ENCODE results near the gene NOS3.
A peak's percentile ranks its signal among the peaks of the same experiment; 100 is the strongest.

Gene NOS3

GRCh38 chr7:150990416-150991186 is at the start of gene NOS3:
NOS3 (plus strand) TSS chr7:150991017; CDS start chr7:150993804, 2,787 bp downstream.
- TF ChIP-seq CTCF (IDR thresholded peaks at IDR 0.05; ENCODE audit: insufficient read depth, low read depth, low read length, missing control alignments): no peak
- DNase-seq (ENCODE audit: low read depth): no peak
- H3K4me3 ChIP-seq (ENCODE audit: low read depth, low read length): no peak within 1 kb of the TSS

GRCh38 chr7:150941351-150942000 is 49.3 kb upstream of the NOS3 start:
- no peak overlapping the region for H3K4me3 ChIP-seq (ENCODE audit: low read depth, low read length)
- no peak for DNase-seq (ENCODE audit: low read depth)
- TF ChIP-seq CTCF (IDR thresholded peaks at IDR 0.05; ENCODE audit: insufficient read depth, low read depth, low read length, missing control alignments): no peak

GRCh38 chr7:150942001-150942590 is 48.7 kb upstream of the NOS3 start:
- TF ChIP-seq CTCF (IDR thresholded peaks at IDR 0.05; ENCODE audit: insufficient read depth, low read depth, low read length, missing control alignments): no peak
- H3K4me3 ChIP-seq (ENCODE audit: low read depth, low read length): no peak overlapping the region
- DNase-seq (ENCODE audit: low read depth): peak; percentile 32

- TF ChIP-seq CTCF (IDR thresholded peaks at IDR 0.05; ENCODE audit: insufficient read depth, low read depth, low read length, missing control alignments): no peak
- DNase-seq (ENCODE audit: low read depth): no peak
- no peak overlapping the region for H3K4me3 ChIP-seq (ENCODE audit: low read depth, low read length)
Observed at GRCh38 chr7:150942591-150943452, 48.0 kb upstream of the NOS3 start.

GRCh38 chr7:150943453-150943814 is 47.4 kb upstream of the NOS3 start:
- no peak for DNase-seq (ENCODE audit: low read depth)
- TF ChIP-seq CTCF (IDR thresholded peaks at IDR 0.05; ENCODE audit: insufficient read depth, low read depth, low read length, missing control alignments): no peak
- no peak overlapping the region for H3K4me3 ChIP-seq (ENCODE audit: low read depth, low read length)

Measured in GM12865 (cell line).